ENCODE measurements around the gene BCAS3. TPM values are rescaled to one million over a fixed set of nuclear protein-coding genes. Genes with fewer than 3 reads are reported as not detected.
"Not testable (repeated sequence)": the region's sequence is repeated elsewhere in the genome, so short reads cannot be mapped to it uniquely, and the experiment has no call there.

BCAS3 gene
- total RNA-seq, 1 experiment from 2014 or later, result 26.6 TPM

DNA sequence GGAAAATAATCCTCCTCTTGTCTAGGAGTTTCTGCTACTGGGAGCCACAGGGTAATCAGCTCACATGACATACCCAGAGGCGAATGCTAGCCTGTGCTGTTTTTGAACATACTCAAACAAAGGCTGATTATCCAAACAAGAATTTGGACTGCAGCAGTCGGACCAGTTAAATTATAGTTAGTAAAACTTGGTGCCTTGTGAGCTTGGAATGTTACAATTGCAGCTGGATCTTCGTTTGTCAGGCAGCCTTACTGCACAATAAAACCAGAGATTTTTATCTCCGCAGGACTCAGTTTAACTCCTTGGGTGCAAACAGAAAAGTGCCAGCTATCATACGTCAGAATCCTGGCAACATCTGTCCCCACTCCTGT lies 558.2 kb downstream of the BCAS3 start:
- DNase-seq (ENCODE audit: extremely low read depth, low read depth), result no peak

DNA sequence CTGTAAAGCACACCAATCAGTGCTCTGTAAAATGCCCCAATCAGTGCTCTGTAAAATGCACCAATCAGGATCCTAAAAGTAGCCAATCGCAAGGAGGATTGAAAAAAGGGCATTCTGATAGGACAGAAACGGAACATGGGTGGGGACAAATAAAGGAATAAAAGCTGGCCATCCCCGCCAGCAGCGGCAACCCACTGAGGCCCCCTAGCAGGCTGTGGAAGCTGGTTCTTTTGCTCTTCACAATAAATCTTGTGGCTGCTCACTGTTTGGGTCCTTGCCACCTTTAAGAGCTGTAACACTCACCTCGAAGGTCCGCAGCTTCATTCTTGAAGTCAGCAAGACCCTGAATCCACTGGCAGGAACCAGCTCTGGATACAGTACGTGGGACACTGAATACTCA lies 559.6 kb downstream of the BCAS3 start:
- no peak for DNase-seq (ENCODE audit: extremely low read depth, low read depth)

DNA sequence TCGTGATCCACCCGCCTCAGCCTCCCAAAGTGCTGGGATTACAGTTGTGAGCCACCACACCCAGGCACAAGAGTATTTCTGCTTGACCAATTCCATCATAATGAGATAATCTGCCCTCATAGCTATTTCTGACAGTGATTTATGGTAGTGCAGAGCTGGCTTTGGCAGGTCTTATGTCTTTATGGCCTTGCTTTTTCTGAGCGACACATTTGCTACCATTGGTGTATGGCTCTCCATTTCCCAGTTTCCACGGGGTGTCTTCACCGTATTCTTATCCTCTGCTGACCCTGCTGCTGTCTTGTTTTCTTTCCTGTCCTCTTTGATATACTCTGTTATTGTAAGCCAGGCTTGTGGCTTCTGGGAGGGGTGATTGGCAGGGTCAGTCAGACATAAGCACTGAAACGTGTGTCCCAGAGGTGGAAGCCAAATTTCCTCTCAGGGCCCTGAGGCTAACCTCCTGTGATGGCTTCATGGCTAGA lies 560.8 kb downstream of the BCAS3 start:
- DNase-seq (ENCODE audit: extremely low read depth, low read depth), result no peak

DNA sequence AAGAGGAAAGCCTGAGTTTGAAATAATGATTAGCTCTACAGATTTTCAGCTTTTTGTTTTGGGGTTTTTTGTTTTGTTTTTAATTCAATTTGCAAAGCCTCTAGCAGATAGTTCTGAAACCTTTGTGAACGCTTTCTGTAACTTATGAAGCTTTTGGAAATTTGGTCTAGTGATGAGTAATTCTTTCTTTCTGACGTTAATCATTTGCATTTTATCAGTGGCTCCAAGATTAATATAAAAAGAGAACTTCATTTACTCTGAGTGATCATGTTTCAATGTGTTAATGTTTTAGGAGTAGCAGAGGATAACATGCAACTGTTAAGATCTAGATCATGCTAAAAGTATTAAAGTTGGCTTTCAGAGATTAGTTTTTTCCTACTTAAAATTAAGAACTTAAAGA lies 561.7 kb downstream of the BCAS3 start:
- DNase-seq (ENCODE audit: extremely low read depth, low read depth), result no peak

DNA sequence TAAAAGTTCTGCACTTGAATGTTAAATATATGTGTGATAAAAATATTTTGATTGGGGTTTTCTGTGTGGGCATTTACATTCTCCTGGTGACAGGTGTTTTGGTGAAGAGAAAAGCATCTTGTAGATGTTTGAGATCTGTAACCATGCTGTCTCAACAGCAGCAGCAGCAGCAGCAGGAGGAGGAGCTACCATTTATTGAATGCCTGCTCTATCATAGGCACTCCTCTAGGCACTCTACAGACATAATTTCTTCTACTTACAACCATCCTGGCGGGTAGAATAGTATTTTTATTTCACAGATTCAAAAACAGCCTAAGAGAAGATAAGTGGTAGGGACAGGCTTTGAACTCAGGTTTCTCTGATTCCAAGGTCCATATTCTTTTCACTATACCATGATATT lies 562.3 kb downstream of the BCAS3 start:
- no peak for DNase-seq (ENCODE audit: extremely low read depth, low read depth)

DNA sequence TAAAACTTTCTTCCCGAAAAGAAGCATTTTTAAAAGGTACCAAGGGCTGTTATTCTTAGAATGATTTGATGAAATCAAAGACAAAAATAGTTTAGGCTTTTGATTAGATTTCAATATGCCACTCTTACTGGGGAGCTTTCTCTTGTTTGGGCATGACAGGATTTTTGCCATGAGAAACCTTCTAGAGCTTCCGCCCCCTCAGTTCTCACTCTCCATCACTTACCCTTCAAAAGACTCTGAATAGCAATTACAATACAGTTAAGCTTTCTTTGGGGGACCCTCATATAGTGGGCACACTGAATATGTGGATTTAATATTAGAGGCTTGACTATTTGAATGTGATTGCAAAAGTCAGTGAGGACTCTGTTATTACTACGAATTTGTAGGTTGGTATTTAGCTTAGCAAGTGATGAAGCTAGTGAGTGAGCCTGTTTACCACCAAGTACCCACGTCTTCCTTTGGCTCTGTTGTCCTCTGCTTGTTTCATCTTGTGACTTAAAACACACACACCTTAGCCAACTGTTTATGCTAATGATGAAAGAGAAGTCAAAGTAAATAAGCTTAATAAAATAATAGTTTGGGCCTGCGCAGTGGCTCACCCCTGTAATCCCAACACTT lies 563.3 kb downstream of the BCAS3 start:
- DNase-seq (ENCODE audit: extremely low read depth, low read depth), result no peak

DNA sequence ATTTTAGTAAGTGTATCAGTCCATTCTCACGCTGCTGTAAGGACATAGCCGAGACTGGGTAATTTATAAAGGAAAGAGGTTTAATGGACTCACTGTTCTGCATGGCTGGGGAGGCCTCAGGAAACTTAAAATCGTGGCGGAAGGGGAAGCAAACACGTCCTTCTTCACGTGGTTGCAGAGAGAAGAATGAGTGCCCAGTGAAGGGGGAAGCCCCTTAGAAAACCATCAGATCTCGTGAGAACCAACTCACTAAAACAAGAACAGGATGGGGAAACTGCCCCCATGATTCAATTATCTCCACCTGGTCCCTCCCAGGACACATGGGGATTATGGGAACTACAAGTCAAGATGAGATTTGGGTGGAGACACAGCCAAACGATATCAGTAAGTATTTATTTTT lies 567.3 kb downstream of the BCAS3 start:
- not testable (repeated sequence) for DNase-seq (ENCODE audit: extremely low read depth, low read depth)

DNA sequence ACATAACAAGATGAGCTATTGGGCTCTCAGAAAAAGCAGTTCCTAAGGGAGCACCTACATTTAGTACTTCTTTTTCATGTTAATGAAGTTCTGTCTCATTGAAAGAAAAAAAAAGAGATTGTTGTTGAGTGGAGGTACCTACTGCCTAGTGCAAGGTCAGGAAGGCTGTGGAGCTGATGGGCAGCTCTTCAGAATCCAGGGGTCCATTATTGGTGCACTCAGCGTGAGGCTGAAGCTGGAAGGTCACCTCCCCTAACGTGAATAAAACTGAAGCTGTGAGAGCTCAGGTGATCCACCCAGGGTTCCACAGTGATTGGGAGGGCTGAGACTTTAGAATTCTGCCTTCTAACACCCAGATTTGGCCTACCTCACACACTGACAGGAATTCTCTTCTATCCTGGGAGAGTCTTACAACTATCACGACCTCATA lies 568.1 kb downstream of the BCAS3 start:
- no peak for DNase-seq (ENCODE audit: extremely low read depth, low read depth)

DNA sequence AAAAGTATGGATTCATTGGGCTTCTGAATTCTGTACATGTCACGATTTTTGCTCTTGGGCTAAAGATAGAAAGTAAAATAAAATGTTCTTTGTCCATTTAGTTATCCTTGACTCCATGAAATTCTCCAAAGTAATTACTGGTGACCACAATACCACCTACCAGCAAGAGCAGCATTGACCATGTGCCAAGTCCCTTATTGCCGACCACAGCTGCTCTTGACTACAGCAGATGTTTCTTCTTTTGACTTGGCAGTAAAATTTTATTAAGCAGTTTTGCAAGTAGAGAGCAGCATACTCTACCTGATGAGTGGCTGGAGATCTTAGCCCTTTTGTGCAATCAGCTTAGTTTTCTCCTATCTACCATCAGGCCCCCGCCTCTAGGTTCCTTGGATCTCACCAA lies 569.8 kb downstream of the BCAS3 start:
- DNase-seq (ENCODE audit: extremely low read depth, low read depth), result no peak

DNA sequence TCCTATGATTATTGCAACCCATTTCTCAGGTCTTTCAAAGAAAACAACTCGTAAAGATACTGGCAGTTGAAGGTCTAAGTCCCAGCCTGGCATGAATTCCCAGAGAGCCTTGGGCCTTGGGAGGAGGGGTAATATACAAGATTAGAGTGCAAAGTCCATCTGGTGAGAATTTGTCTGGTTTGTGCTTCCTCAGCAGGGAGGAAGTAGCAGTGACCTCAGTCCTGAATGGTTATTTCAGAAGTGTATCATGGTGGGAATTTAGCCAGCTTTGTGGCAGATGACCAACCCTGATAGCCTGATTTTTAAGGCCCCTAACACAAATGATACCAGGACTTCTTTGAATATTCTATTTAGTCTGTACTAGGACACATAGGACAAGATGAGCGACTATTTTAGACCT lies 570.7 kb downstream of the BCAS3 start:
- DNase-seq (ENCODE audit: extremely low read depth, low read depth), result no peak

DNA sequence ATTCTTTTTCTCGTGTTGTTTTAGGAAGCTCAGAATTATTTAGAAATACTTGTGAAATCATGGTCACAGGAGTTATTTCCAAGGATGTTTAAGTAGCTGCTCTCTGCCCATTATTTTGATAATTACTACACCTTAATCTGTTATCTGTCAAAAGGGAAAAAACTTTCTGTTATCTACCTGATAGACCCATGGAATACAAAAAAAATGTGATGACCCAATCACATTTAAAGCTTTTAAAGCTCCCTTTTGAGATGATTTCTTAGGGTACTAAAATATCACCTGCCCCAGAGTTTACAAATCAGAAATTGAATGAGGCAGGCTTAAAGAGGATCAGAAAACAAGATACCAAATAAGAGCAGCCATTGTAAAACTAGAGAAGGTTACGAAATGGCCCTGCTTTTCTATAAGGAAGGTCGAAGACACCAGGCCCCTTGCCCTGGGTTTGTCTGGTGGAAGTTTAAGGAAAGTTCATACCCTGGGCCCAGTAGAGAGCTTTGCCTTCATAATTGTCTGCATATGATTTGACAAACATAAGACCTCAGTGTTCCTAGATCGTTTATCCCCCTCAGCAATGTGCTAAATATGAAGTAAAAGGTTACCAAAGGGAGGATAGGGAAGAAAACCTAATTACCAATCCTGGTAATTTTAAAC lies 572.1 kb downstream of the BCAS3 start:
- DNase-seq (ENCODE audit: extremely low read depth, low read depth), result peak; percentile 28

DNA sequence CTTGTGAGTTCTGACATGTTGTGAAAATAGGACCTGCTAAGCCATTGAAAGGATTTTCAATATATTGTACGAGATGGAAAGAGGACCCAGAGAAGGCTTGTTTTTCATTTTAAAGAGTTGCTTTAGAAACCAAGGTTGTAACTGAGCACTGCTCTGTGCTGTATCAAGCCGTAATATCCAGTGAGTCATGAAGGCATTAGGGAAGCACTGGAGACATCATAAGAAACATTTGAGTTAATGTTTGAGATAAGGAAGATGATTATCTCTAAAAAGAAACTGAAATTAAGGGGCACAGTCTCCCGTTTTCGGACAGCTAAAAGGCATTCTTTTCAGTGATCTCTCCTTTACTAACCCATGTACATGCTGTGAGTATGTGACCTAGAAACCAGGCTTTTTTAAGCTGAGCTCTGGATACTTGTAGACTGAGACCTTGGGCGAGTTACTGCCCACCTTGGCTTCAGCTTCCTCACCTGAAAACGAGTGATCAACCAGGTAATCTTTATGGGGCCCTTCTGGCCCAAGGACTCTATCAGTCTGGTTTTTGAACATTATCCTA lies 572.8 kb downstream of the BCAS3 start:
- peak; percentile 46 for DNase-seq (ENCODE audit: extremely low read depth, low read depth)

DNA sequence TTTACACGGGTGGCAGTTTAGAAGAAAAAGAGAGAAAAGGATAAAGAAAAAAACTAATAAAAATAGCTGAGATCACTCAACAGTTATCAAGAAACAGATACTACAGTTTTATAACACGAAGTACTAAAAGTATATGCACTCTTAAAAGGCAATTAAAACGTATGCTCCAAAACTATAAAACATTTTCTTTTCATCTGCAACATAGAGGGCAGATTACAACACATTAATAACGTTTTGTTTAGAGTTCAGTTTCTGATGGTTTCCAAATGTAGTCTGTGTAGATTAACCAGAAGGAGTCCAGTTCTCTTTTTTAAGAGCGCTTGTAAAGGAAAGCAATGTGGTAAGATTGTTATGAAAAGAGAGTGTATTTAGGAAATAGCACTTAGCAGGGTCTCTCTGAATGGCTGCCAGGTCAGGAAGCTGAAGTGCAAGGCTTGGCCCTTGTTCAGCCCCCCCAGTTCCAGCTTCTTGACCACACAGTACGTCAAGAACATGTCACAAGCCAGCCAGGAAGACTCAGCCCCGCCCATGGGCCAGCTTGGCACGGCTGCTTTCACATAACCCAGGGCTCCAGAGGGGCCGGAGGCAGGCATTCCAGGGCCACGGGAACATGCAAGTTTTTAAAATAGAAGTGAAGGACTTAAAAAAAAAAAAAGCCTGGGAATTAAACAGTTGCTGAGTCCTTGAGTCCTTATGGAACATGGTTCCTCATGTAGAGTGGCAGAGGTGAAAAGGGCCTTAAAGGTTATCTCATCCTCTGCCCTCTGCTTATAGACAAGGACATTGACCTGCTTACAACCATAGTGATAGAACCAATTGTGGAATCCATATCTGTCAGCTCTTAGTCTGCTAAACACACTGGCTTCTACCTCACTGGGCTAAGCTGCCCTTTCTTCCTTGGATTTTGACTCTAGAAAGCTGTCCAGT lies 574.6 kb downstream of the BCAS3 start:
- DNase-seq (ENCODE audit: extremely low read depth, low read depth), result peak; percentile 99

DNA sequence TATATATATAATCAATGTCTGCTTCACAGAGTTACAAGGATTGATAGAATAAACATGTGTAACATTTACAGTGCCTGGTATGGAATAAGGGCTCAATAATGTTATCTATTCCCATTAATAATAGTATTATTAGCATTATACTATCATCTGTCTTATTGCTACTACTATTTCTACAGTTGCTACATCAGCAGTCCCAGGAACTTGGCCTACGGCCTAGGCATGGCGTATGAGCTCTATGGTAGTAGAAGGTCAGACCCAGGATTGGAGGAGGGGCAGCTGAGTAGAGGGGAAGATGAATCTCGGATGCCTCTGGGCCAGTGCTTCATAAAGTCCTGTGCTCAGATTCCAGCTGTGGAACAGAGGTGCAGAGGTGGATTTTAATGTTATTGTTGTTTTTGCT lies 575.7 kb downstream of the BCAS3 start:
- peak; percentile 80 for DNase-seq (ENCODE audit: extremely low read depth, low read depth)

DNA sequence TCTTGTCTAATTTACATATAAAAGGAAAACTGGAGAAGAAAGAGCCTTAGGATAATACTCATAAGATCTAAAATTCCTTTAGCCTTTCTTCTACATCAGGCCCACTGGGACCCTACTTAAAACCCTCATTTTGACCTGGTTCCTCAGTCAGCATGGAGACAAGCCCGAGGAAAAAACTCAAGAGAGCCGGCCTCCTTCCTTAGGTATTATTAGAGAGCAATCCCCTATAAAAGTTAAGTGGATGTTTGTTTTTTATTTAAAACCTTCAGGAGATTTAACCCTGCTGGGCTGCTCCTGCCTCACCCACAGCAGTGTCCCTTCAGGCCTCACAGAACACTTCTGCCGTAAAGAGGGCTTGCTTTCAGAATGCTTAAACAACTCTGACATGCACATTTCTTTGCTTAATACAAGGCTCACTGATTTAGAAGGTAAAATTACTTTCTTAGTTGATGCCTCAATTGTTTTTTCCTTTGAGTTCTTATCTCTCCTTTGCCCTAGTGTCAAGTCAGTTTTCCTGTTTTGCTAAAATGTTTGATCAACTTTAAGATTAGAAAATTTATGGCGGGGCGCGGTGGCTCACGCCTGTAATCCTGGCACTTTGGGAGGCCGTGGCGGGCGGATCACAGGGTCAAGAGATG lies 576.4 kb downstream of the BCAS3 start:
- DNase-seq (ENCODE audit: extremely low read depth, low read depth), result no peak

DNA sequence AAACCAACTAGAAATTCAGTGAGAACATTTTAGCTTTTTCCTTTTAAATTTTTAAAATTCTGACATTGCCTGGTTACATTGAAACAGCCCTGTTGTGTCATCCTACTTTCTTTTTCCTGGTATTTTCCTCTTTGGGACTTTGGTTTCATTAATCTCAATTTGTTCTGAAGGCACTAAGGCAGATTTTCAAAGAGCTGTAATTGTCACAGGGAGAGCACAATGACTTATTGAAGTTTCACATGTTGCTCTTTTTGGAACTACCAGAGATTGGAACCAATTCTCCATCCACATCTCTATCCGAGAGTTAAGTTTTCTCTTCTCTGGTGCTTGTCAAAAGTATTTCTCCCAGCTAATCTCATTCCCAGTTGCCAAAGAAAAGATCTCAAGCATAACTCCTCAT lies 577.3 kb downstream of the BCAS3 start:
- no peak for DNase-seq (ENCODE audit: extremely low read depth, low read depth)

DNA sequence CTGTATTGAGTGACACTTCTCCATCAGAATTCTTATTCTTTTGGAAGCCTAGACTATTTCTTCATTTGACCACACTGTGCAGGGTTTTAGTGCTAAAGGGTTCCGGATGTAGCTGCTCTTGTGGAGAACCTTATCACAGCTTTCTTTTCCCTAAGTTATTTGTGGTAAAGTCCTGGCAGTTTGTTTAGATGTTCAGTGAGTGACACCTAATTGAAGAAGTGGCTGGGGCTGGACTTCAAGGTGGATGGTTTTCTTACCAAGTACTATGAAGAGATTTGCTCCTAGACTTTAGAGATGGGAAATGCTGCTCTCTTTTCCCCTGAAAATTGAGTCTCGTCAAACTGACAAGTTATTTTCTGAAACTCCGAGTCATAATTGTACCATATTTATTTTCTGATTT lies 578.0 kb downstream of the BCAS3 start:
- no peak for DNase-seq (ENCODE audit: extremely low read depth, low read depth)

DNA sequence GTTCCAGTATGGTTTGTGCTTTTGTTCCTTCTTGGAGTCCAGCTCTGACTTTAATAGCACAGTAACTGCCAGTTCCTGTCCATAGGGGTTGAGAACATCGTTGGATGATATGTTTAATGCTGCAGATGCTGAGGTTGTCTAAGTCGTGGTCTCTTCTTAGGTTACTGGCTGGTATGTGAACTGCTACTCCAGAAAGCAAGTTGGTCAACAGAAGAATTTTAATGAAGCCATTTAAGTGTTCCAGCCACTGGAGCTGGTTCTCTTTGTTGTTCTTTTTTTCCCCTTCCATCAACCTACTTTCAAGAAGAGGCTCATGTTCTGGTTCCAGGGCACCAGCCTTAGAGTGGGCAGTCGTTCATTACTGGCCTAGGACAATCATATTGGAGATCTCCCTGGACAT lies 581.7 kb downstream of the BCAS3 start:
- DNase-seq (ENCODE audit: extremely low read depth, low read depth), result peak; percentile 54

DNA sequence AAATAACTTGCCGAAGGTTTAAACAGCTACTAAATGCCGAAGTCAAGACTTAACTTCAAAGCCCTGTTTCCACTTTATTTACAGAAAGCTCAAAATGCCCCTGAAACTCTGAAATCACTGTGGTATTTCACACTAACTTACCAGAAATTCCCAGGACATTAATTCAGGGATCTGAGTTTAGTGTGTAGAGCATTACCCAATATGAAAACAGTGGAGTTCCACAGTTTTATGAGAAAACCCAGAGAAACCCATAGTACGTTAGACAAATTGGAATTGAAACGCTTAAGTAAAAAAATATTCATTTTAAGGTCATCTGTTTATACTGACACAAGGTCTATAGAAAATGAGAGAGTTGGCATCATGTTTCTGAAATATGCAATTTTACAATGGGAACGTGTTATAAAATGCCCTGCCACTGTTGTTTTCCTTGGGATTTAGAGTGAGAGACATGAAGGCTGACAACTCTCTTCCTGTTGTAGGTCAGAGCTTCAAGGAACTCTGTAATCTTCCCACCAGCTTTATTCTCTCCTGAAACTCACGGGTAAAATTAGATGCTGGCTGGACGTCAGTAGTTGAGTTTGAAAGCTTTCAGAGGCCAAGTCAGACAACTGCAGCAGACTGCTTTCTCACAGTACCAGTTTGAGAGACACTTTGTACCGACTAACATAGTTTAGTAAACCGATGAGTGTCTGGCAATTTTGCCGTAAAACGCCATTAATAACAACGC lies 582.6 kb downstream of the BCAS3 start:
- DNase-seq (ENCODE audit: extremely low read depth, low read depth), result peak; percentile 98

DNA sequence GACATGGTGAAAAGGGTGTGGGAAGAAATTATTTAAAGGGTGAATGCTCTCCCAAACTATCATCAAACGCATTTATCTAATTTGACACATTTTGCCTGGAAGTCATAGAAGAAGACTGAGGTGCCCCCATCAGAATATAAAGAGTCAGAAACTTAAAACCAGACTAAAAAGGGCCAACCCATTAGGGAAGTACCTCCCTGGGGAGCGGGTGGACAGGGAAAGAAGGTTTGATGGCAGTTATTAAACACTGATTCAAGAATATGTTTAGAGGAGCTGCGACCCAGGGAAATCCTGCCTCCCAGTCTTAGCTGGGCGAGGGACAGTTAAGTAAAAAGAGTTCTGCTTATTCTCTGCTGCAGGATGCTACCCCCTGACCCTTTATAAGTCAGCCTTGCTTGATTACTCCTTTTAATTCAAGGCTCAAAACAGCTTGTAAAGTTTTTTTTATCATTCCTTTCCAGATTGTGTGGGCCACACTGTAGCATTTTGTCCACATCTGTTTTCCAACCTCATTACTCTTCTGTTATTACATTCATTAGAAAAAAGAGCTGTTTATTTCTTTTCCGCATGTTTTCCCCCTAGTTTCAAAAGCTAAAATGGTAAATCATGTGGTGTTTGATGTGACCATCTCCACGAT lies 583.5 kb downstream of the BCAS3 start:
- peak; percentile 42 for DNase-seq (ENCODE audit: extremely low read depth, low read depth)

Data from NCI-H460 (cell line).